DND-41 (cell line): ENCODE results near the gene SAXO1.

ENCODE experiments used
- ATAC-seq: fragments of 200-7000 bp; cut with Tn5 transposase; 3 replicates; pipeline ENCODE4 v1.9.1; 2021; ENCODE audit warnings: low read depth; ENCODE audit not compliant: insufficient read depth
- DNase-seq: peaks from one replicate; pipeline ENCODE4 v3.0.0-alpha.2; 2020
- H2AFZ ChIP-seq: 2 replicates; pipeline ENCODE4 v1.6.0; 2012; ENCODE audit warnings: low read depth, low read length
- H3K27ac ChIP-seq: 2 replicates; pipeline ENCODE4 v1.5.1; 2012; ENCODE audit warnings: low read length, inconsistent platforms
- H3K27me3 ChIP-seq: fragments of 200-600 bp; sonication (generic); 2 replicates; pipeline ENCODE4 v1.6.0; 2012; ENCODE audit warnings: low read length, mild to moderate bottlenecking, inconsistent platforms; ENCODE audit not compliant: insufficient read depth, poor library complexity
- H3K36me3 ChIP-seq: 2 replicates; pipeline ENCODE4 v1.5.1; 2012; ENCODE audit warnings: low read length, inconsistent platforms; ENCODE audit not compliant: insufficient read depth
- H3K4me1 ChIP-seq: 2 replicates; pipeline ENCODE4 v1.5.1; 2012; ENCODE audit warnings: mild to moderate bottlenecking, low read length; ENCODE audit not compliant: insufficient read depth
- H3K4me2 ChIP-seq: 2 replicates; pipeline ENCODE4 v1.6.0; 2012; ENCODE audit warnings: mild to moderate bottlenecking, moderate library complexity, low read length, inconsistent platforms; ENCODE audit not compliant: insufficient read depth
- H3K4me3 ChIP-seq, 2 experiments: fragments of 200-600 bp in 1 of 2; shearing (Covaris generic) in 1 of 2; 2 replicates each; pipeline ENCODE4 v1.5.1; 2012 to 2016; ENCODE audit warnings: inconsistent platforms in 2 of 2, low read length in 2 of 2, mild to moderate bottlenecking in 2 of 2, low read depth in 1 of 2, moderate library complexity in 1 of 2
- H3K79me2 ChIP-seq: 2 replicates; pipeline ENCODE4 v1.6.0; 2012; ENCODE audit warnings: low read length, inconsistent platforms; ENCODE audit not compliant: insufficient read depth
- H3K9ac ChIP-seq: 2 replicates; pipeline ENCODE4 v1.6.0; 2012; ENCODE audit warnings: low read depth, mild to moderate bottlenecking, inconsistent platforms, low read length, moderate library complexity
- H3K9me3 ChIP-seq: 2 replicates; pipeline ENCODE4 v1.5.1; 2012; ENCODE audit warnings: low read length, moderate library complexity, mild to moderate bottlenecking, inconsistent platforms; ENCODE audit not compliant: insufficient read depth, severe bottlenecking
- H4K20me1 ChIP-seq: 2 replicates; pipeline ENCODE4 v1.6.0; 2012; ENCODE audit warnings: low read length; ENCODE audit not compliant: insufficient read depth
- EZH2 ChIP-seq: IDR thresholded peaks from 3 replicates; pipeline ENCODE4 v1.6.1; 2012; ENCODE audit warnings: borderline replicate concordance, low read depth, mild to moderate bottlenecking, moderate library complexity, low read length, inconsistent platforms; ENCODE audit not compliant: severe bottlenecking
- TF ChIP-seq, protein P1 (sequence below): IDR thresholded peaks from 2 replicates; pipeline ENCODE4 v1.5.1; 2012; ENCODE audit warnings: borderline replicate concordance, low read length, moderate library complexity, mild to moderate bottlenecking; ENCODE audit not compliant: poor library complexity, severe bottlenecking; ENCODE audit errors: extremely low read depth

SAXO1 gene

DNA sequence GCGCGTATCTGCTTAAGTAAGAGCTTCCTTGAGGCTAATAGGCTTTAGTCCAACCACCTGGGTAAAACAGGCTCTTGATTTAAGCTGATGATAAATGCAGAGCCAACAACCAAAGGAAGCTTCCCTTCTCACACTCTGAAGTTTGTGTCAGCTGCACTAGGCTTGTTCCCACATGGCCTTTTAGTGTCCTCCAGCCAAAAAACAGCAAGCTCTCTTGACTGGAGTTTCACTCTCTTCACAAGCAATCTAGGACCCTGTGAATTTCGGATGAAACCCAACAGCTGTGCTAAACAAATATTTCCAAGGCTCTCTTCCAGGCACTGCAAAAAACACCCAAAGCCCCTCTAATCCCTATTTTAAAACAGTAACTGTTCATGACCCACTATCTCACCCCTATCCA is 63.9 kb downstream of the SAXO1 start:
- TF ChIP-seq, protein P1, sequence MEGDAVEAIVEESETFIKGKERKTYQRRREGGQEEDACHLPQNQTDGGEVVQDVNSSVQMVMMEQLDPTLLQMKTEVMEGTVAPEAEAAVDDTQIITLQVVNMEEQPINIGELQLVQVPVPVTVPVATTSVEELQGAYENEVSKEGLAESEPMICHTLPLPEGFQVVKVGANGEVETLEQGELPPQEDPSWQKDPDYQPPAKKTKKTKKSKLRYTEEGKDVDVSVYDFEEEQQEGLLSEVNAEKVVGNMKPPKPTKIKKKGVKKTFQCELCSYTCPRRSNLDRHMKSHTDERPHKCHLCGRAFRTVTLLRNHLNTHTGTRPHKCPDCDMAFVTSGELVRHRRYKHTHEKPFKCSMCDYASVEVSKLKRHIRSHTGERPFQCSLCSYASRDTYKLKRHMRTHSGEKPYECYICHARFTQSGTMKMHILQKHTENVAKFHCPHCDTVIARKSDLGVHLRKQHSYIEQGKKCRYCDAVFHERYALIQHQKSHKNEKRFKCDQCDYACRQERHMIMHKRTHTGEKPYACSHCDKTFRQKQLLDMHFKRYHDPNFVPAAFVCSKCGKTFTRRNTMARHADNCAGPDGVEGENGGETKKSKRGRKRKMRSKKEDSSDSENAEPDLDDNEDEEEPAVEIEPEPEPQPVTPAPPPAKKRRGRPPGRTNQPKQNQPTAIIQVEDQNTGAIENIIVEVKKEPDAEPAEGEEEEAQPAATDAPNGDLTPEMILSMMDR: no peak
- TF ChIP-seq EZH2: no peak

DNA sequence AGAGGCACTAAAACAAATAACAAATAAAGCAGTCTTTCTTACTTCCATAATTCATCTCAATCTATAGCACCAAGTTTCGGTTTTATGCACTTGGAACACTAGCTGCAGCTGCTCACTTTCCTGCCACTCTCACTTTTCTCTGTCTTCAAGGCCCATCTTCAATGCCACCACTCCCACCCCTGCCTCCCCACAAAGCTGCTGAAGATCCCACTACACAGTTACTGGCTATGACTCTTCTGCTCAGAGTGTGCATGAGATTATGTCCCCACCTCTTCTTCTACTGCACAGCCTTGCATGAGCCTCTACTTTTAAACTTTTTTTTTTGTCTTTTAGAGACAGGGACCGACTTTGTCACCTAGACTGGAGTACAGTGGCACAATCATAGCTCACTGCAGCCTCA is 77.4 kb downstream of the SAXO1 start:
- ATAC-seq: no peak

More for the DNA sequence above, 63.9 kb downstream of the SAXO1 start:
- H3K9me3 ChIP-seq: no peaks in the 10 kb centered on the region
- H3K4me1 ChIP-seq: no peaks in the 10 kb centered on the region
- no peak overlapping the region for H3K9ac ChIP-seq
- peaks cover 10% of the 10 kb centered on the region for H3K27me3 ChIP-seq
- H3K27ac ChIP-seq: no peak overlapping the region
- ATAC-seq (no peak), DNase-seq (no peak)
- no peak overlapping the region for H3K4me2 ChIP-seq
- H3K36me3 ChIP-seq: no peaks in the 10 kb centered on the region
- H3K4me3 ChIP-seq: no peak overlapping the region
- no peak overlapping the region for H2AFZ ChIP-seq
- H4K20me1 ChIP-seq: no peaks in the 10 kb centered on the region
- no peaks in the 10 kb centered on the region for H3K79me2 ChIP-seq

DNA sequence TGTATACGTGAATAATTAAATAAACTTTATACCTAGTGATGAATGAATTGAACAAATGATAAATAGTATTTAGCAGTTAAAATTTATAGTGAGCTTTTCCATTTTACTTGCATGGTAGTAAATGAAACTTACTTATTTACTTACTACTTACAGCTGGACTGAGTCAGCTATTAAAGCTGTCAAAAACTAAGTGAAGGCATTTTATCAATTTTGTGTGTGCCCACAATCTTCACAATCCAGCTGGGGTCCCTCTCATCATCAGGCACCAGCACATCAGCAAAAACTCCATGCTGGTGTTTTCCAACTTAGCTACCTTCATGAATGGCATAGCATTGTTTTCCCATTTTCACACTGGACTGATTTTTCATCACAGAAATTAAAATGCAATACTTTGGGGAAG is 81.1 kb downstream of the SAXO1 start:
- Histone ChIP-seq H3K27ac (no peak overlapping the region), H3K79me2 (no peaks in the 10 kb centered on the region), H3K9me3 (no peaks in the 10 kb centered on the region), H3K4me2 (no peak overlapping the region), H2AFZ (no peak overlapping the region), H3K36me3 (no peaks in the 10 kb centered on the region), H3K4me3 (no peak overlapping the region), H3K27me3 (peaks cover 6% of the 10 kb centered on the region), H3K4me1 (no peaks in the 10 kb centered on the region), H4K20me1 (no peaks in the 10 kb centered on the region), H3K9ac (no peak overlapping the region)
- ATAC-seq (no peak), DNase-seq (no peak)
- no peak for TF ChIP-seq EZH2
- TF ChIP-seq, protein P1: no peak

More for the DNA sequence above, 77.4 kb downstream of the SAXO1 start:
- TF ChIP-seq, protein P1: no peak
- no peak for TF ChIP-seq EZH2
- H3K9ac ChIP-seq: no peak overlapping the region
- H3K4me1 ChIP-seq: no peaks in the 10 kb centered on the region
- no peak overlapping the region for H3K27ac ChIP-seq
- H3K27me3 ChIP-seq: peaks cover 5% of the 10 kb centered on the region
- no peak overlapping the region for H2AFZ ChIP-seq
- H3K79me2 ChIP-seq: no peaks in the 10 kb centered on the region
- no peak overlapping the region for H3K4me2 ChIP-seq
- H3K36me3 ChIP-seq: no peaks in the 10 kb centered on the region
- no peaks in the 10 kb centered on the region for H4K20me1 ChIP-seq
- H3K9me3 ChIP-seq: no peaks in the 10 kb centered on the region
- H3K4me3 ChIP-seq: no peak overlapping the region
- DNase-seq: no peak

DNA sequence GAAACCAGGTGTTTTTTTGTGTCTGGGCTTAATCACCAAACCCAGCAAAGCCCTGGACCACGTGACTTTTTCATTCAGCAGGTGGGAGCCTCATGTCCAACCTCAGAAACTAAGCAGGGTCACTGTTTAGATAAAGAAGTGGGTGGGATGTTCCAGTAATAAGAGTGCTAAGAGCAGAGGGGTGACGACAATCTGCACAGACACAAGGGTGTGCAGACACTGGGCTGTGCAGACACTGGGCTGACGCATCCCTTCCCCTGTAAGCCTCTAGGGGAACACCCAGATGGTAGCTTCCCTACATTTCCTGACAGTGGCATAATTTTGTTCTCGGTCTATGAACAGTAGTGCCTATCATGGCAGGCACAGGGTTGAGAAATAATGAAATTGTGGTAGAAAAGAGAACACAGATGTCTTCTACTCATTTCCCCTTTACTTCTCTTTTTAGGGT is 85.1 kb downstream of the SAXO1 start:
- H3K4me1 ChIP-seq: no peaks in the 10 kb centered on the region
- no peaks in the 10 kb centered on the region for H3K9me3 ChIP-seq
- no peak overlapping the region for H3K4me3 ChIP-seq
- no peaks in the 10 kb centered on the region for H3K36me3 ChIP-seq
- H3K79me2 ChIP-seq: no peaks in the 10 kb centered on the region
- peaks cover 9% of the 10 kb centered on the region for H3K27me3 ChIP-seq
- DNase-seq (no peak), ATAC-seq (no peak)
- no peaks in the 10 kb centered on the region for H4K20me1 ChIP-seq
- no peak overlapping the region for H2AFZ ChIP-seq
- no peak overlapping the region for H3K4me2 ChIP-seq
- no peak for TF ChIP-seq EZH2
- TF ChIP-seq, protein P1: no peak
- no peak overlapping the region for H3K9ac ChIP-seq
- no peak overlapping the region for H3K27ac ChIP-seq
